Brain pericyte (primary cell): ENCODE measurements around the gene BTBD8.
A peak's percentile ranks its signal among the peaks of the same experiment; 100 is the strongest.

Experiments used
- DNase-seq: peaks from one replicate; pipeline ENCODE4 v3.0.0-alpha.2; 2012; ENCODE audit warnings: low read depth, low spot score

The BTBD8 gene

GRCh38 chr1:92091625-92092024, 11.5 kb downstream of the BTBD8 start:
- no peak for DNase-seq

DNA sequence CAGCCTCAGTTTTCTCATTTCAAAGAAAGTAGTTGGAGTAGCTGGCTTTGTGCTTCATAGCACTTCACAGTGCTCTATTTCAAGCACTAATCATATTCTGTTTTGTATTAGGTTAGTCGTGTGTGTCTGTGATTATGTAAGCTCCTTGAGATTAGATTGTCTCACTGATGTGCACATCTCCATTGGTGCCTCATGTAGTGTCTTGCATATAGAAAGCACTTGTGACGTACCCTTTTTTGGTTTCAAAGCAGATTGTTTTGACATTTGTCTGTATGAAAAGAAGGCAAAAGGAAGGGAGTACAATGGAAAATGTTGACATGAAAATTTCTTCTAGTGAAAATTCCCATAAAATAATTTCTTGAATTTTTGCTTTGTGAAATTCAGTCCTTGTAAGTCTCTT, 13.9 kb downstream of the BTBD8 start:
- no peak for DNase-seq

DNA sequence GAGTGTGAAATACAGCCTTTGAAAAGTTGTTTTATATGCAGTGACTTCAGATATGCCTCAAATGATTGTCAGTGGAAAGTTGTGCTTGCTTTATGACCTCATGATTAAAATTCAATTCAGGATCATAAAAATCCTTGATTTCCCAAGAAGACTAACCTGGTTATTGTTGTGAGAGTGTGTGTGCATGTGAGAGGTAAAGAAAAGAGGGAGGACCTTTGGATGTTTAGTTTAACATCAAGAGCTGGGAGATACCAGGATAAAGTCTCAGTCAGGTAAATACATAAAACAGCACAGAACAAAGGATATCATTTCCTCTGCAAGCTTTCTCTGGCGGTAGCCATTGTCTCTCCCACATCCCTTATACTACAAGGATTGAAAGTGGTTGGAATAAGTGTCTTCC, 14.4 kb downstream of the BTBD8 start:
- DNase-seq, result no peak

DNA sequence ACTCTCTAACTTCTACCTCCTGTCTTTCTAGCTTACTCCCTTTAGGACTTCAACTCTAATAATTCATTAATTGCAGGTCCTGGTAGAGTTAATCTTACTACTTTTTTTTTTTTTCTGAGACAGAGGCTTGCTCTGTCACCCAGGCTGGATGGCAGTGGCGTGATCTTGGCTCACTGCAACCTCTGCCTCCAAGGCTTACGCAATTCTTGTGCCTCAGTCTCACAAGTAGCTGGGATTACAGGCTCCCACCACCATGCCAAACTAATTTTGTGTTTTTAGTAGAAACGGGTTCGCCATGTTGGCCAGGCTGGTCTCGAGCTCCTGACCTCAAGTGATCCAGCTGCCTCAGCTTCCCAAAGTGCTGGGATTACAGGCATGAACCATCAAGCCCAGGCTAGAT, 15.7 kb downstream of the BTBD8 start:
- no peak for DNase-seq

DNA sequence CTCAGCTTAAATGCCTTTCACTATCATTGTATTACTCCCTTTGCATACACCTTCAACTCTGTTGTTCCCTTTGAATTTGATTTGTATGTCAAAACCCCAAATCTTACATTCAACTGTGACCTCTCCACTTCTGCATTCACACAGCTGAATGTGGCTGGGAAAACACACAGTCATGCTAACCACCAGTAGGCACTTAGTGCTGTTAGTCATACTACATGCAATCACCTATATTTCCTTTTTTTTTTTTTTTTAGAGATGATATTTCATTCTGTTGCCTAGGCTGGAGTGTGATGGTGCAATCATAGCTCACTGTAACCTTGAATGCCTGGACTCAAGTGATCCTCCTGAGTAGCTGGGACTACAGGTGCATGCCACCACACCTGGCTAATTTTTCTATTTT, 16.2 kb downstream of the BTBD8 start:
- DNase-seq, result no peak

- no peak for DNase-seq
Observed at GRCh38 chr1:92105546-92106081, 25.5 kb downstream of the BTBD8 start.

DNA sequence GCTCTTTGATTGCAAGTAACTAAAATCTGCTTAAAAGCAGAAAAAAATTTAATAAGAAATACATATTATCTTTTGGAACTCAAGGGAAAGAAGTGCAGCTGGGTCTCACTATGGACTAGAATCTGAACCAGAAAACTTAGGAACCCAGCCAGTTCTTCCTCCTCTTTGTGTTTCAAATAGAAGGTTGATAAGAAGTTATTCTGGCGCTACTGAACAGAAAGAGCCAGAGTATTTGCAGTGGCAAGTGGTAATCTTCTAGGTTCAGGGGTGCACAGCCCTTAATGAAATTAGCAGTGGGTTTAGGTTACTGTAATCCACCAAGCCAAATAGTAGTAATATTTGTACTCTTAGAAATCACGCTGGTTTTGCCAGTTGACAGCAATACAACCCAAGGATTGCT, 28.5 kb downstream of the BTBD8 start:
- no peak for DNase-seq

GRCh38 chr1:92117526-92117925, 37.4 kb downstream of the BTBD8 start:
- DNase-seq, result no peak

- no peak for DNase-seq
Observed at GRCh38 chr1:92118826-92119225, 38.7 kb downstream of the BTBD8 start.

GRCh38 chr1:92123868-92124267, 43.7 kb downstream of the BTBD8 start:
- DNase-seq, result no peak

DNA sequence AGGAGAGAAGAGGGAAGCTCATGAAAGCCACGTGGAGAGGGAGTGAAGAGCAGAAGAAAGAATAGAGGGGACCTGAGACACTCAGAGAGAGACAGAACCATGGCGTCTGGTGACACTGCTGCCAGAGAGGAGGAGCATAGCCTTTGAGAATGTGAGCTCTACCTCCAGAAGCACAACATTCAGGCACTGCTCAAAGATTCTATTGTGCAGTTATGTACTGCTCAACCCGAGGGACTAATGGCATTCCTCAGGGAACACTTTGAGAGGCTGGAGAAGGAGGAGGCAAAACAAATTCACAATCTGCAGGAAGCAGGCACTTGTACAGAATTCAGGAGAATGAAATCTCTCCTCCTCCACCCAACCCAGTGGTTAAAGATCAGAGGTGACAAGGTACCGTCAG, 45.1 kb downstream of the BTBD8 start:
- DNase-seq, result no peak

GRCh38 chr1:92126088-92126487, 45.9 kb downstream of the BTBD8 start:
- no peak for DNase-seq

DNA sequence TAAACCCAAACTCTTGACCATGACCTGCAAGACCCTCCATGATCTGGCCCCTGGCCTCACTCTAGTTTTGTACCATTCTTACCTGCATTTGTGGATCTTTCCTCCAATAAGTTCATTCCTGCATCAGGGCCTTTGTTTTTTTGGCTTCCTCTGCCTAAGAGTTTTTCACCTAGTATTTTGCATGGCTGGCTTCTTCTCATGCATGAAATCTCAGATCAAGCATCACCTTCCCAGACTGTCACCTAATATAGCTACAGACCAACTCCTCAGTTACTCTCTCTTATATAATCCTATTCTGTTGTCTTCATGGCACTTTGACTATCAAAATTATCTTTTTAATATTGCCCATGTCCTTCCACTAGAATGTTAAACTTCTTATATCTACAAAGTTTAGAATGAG, 54.2 kb downstream of the BTBD8 start:
- DNase-seq, result no peak

- DNase-seq, result no peak
Observed at GRCh38 chr1:92136341-92136740, 56.2 kb downstream of the BTBD8 start.

DNA sequence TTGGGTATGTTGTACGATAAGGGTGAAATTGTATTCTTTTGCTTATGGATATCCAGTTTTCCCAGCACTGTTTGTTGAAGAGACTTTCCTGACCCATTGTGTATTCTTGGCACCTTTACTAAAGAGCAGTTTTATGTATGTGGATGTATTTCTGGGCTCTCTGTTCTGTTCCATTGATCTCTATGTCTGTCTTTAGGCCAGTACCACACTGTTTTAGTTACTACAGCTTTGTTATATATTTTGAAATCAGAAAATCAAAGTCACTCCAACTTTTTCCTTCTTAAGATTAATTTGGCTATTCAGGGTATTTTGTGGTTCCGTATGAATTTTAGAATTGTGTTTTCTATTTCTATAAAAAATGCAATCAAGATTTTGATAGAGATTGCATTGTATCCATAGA, 74.8 kb downstream of the BTBD8 start:
- no peak for DNase-seq

DNA sequence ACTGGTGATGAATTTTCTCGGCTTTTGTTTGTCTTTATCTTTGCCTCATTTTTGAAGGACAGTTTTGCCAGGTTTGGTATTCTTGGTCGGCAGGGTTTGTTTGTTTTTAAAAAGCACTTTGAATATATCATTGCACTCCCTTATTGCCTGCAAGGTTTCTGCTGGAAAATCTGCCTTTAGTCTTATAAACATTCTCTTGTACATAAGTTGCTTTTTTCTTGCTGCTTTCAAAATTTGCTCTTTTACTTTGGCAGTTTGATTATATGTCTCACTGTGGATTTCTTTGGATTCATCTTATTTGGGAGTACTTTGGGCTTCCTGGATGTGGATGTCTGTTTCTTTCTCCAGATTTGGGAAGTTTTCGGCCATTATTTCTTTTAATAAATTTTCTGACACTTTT, 79.4 kb downstream of the BTBD8 start:
- DNase-seq, result no peak

GRCh38 chr1:92165389-92165788, 85.2 kb downstream of the BTBD8 start:
- no peak for DNase-seq

GRCh38 chr1:92167151-92167550, 87.0 kb downstream of the BTBD8 start:
- DNase-seq, result no peak

GRCh38 chr1:92168657-92169056, 88.5 kb downstream of the BTBD8 start:
- DNase-seq, result no peak

DNA sequence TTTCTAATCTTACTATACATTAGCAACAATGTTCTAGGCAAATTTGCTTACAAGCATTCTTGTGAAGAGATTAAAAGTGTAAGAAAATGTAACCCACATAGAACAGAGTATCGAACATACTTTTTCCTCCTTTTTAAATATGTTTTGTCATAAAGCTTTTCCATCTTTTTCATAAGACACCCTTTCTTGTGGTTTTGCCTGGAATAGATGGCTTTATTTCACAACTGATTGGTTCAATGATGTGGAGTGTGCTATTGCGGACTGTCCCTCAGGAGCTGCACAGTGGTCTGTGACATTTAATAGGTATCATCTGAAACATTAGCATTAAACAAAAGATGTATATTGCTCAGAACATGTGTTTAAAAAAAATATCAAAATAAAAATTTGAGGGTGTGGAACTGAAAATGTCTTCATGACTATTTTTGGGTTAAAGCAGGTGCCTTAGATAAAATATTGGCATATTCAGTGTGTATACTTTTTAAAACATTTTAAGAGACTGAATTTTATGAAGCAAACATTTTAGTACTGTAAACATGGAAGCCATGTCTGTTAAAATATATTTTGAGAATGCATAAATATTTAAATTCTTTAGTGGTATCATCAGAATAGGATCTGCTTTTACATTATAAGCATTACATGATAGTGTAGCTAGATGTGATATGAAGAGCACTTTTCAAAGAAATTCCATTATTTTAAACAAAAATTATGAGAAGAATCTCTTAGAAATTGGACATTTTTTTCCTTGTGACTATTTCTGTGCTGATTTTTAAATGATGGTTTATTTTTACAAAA, 89.3 kb downstream of the BTBD8 start:
- no peak for DNase-seq

GRCh38 chr1:92184632-92185031, 104.5 kb downstream of the BTBD8 start:
- DNase-seq, result no peak

DNA sequence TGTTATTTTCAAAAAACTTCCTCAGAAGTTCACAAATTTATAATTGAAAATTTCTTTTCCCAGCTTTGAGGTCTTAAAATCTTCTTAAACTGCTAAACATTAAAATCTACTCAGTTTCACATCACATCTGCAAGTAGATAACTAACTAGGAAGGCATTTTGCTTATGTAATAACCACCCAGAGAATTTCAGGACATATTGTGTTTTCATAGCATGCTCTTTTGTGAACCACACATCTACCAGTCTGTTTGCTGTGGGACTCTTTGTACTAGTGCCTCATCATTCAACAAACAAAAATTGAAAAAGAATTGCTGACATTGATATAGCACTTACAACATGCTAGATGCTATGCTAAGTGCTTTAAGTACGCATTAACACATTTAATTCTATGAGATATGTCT, 105.9 kb downstream of the BTBD8 start:
- DNase-seq, result peak; percentile 24

DNA sequence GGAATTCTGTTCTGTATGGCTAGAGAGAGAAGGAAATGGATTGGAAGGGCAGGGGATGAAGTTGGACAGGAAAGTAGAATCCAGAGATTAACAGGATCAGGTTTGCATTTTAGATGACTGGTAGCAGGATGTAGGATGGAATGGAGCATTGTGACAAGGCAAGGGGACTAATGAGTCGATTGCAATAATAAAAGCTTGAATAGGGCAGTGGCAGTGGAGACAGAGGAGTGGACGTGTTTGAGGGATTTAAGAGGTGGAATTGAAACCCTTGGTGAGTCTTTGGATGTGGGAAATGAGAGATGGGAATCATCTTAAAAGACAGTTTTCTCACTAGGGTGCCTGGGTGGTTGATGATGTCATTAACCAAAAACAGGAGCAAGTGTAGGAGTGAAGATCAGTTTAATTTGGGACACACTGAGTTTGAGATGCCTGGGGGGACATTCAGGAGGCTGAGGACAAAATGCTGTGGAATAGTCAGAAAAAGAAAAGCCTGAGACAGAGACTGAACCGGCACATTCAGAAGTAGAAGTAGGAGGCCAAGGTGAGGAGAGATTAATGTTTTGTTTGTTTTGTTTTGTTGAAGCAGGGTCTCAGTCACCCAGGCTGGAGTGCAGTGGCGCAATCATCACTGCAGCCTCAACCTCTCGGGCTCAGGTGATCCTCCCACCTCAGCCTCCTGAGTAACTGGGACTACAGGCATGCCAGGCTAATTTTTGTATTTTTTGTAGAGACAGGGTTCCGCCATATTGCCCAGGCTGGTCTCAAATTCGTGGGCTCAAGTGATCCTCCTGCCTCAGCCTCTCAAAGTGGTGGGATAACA, 108.5 kb downstream of the BTBD8 start:
- DNase-seq, result no peak
